ENCODE measurements around the gene MAP4K5. TPM values are rescaled to one million over a fixed set of nuclear protein-coding genes. Genes with fewer than 3 reads are reported as not detected.
A peak's percentile ranks its signal among the peaks of the same experiment; 100 is the strongest.

The MAP4K5 gene
- total and polyA plus RNA-seq, 12 donors, result 9.2 to 205 (median 33.4) TPM

DNA sequence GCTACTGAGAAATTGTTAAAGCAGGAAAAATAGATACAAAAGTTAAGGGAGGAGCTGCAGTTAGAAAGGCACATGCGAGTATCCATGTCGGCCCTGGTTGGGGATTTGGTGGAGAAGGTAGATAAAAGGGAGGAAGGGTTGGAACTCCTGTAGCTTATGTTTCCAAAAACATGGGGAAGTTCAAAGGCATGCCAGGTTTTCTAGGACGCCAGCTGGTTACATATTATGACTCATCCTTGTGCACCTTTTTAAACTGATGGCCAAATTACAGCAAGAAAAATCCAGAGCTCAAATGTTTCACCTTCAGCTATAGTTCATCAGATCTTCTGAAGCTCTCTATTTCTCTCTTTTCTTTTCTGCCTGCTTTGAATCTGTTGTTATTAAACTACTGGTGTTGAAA, 13.2 kb upstream of the MAP4K5 start:
- Histone ChIP-seq H3K4me3 (no peak overlapping the region), H3K36me3 (replicated peaks in 1 of 2) (no peaks in the 10 kb centered on the region), H3K9me3 (replicated peaks in 1 of 3) (no peaks in the 10 kb centered on the region), H3K27ac (no peak overlapping the region), H3K27me3 (no peaks in the 10 kb centered on the region), H3K4me1 (replicated peaks in 1 of 2) (no peaks in the 10 kb centered on the region)
- no peak for DNase-seq
- intact Hi-C loops (cut with DNase I), result loop anchor here in 1 of 2 donors (5.0 kb wide), 1 partner anchor 232 kb away; no protein-coding TSS in a partner anchor
- TF ChIP-seq, protein P1, sequence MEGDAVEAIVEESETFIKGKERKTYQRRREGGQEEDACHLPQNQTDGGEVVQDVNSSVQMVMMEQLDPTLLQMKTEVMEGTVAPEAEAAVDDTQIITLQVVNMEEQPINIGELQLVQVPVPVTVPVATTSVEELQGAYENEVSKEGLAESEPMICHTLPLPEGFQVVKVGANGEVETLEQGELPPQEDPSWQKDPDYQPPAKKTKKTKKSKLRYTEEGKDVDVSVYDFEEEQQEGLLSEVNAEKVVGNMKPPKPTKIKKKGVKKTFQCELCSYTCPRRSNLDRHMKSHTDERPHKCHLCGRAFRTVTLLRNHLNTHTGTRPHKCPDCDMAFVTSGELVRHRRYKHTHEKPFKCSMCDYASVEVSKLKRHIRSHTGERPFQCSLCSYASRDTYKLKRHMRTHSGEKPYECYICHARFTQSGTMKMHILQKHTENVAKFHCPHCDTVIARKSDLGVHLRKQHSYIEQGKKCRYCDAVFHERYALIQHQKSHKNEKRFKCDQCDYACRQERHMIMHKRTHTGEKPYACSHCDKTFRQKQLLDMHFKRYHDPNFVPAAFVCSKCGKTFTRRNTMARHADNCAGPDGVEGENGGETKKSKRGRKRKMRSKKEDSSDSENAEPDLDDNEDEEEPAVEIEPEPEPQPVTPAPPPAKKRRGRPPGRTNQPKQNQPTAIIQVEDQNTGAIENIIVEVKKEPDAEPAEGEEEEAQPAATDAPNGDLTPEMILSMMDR (IDR thresholded peaks at IDR 0.05), result no peak
- TF ChIP-seq POLR2A (IDR thresholded peaks at IDR 0.05), result no peak
- 41 to 51% (median 44%) methylated on average over 3 of the region's 3 CpGs for WGBS, 4 donors

DNA sequence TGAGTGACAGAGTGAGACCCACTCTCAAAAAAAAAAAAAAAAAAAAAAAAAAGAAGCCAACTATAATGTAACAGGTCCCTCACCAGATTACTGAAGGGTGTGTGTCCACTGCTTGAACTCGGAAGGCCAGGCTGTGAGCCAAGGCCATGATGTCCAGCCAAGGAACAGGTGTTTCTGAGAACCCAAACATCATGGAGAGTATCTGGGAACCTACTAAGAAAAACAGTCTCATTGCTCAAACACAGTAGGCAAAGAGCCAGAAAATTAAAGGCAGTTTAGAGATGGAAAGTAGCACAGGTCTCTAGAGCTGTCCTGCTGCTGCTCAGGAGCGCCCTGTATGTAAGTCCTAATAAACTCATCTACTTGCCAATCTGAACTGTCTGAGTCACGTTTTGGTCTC, 12.5 kb upstream of the MAP4K5 start:
- 68 to 85% (median 70%) methylated on average over 3 of the region's 3 CpGs for WGBS, 4 donors
- Histone ChIP-seq H3K4me1 (replicated peaks in 1 of 2) (no peaks in the 10 kb centered on the region), H3K36me3 (replicated peaks in 1 of 2) (no peaks in the 10 kb centered on the region), H3K9me3 (replicated peaks in 1 of 3) (no peaks in the 10 kb centered on the region), H3K27me3 (no peaks in the 10 kb centered on the region), H3K27ac (no peak overlapping the region), H3K4me3 (no peak overlapping the region)
- TF ChIP-seq, protein P1 (IDR thresholded peaks at IDR 0.05), result no peak
- no peak for TF ChIP-seq POLR2A (IDR thresholded peaks at IDR 0.05)
- no peak for DNase-seq
- intact Hi-C loops (cut with DNase I), result loop anchor here in 1 of 2 donors (5.0 kb wide), 1 partner anchor 232 kb away; no protein-coding TSS in a partner anchor

DNA sequence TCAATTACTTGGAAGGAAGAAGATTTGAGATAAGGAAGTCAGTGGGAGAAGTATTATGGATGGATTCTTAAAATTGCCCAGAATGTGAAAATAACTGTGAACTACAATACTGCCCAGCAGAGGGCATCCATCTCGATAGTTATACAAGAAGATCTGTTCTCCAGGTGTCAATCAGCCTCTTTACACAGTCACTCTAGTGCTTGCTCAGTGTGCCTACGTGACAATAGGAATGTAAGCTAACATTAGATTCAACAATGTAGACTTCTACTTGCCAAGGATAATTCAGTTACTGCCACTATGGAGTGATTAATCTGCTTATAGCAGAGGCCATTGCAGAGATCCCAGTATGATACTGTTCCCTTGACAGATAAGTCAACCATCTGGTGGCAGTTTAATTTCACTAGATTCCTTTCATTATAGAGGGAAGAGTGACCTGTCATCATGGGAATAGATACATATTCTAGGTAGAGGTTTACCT, 10.6 kb upstream of the MAP4K5 start:
- TF ChIP-seq POLR2A (IDR thresholded peaks at IDR 0.05), result no peak
- TF ChIP-seq, protein P1 (IDR thresholded peaks at IDR 0.05), result peak; percentile 31 to 69 (median 58)
- Histone ChIP-seq H3K27me3 (no peaks in the 10 kb centered on the region), H3K36me3 (replicated peaks in 1 of 2) (no peaks in the 10 kb centered on the region), H3K4me3 (no peak overlapping the region), H3K9me3 (replicated peaks in 1 of 3) (no peaks in the 10 kb centered on the region), H3K4me1 (replicated peaks in 1 of 2) (no peaks in the 10 kb centered on the region), H3K27ac (no peak overlapping the region)
- WGBS, 4 donors, result 0 to 8% (median 4%) methylated on average over 2 of the region's 2 CpGs
- intact Hi-C loops (cut with DNase I), result no loop called here
- peak in 4 of 7 donors; percentile 24 to 64 (median 37) for DNase-seq

DNA sequence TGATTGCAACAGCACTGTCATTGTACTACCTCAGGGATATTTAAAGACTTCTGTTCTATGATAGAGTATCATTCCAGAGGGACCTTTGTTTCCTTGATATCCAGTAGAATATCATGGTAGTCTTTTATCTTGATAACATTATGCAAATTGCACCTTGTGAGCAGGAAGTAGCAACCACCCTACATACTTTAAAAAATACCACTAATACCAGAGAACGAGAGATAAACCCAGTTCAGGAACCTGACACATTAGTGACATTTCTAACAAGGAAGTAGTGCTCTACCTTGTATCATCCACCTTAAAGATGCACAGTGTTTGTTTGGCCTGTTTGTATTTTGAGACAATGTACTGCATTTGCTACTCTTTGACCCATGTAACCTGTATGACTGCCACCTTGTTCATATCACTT, 8.8 kb upstream of the MAP4K5 start:
- intact Hi-C loops (cut with DNase I), result no loop called here
- Histone ChIP-seq H3K27ac (no peak overlapping the region), H3K4me3 (no peak overlapping the region), H3K27me3 (no peaks in the 10 kb centered on the region), H3K36me3 (replicated peaks in 1 of 2) (no peaks in the 10 kb centered on the region), H3K4me1 (replicated peaks in 1 of 2) (no peaks in the 10 kb centered on the region), H3K9me3 (replicated peaks in 1 of 3) (no peaks in the 10 kb centered on the region)
- TF ChIP-seq, protein P1 (IDR thresholded peaks at IDR 0.05), result no peak
- no peak for TF ChIP-seq POLR2A (IDR thresholded peaks at IDR 0.05)
- DNase-seq, result no peak
- WGBS, 4 donors, result 72 to 83% (median 80%) methylated on average over 1 of the region's 1 CpG

Measured in adrenal gland (tissue), 12 donors.